K562 (cell line): ENCODE data around the gene AFF3. TPM values are rescaled to one million over a fixed set of nuclear protein-coding genes. Genes with fewer than 3 reads are reported as not detected.

Experiments
- ATAC-seq: fragments of 200-7000 bp; cut with Tn5 transposase; 3 replicates; pipeline ENCODE4 v1.9.1; 2020; ENCODE audit warnings: moderate library complexity
- BruUV-seq: library from RNA; stranded (reverse); fragments of 400-500 nt; replicated peaks from 2 replicates; lab custom pipeline; 2021; lab: Mats Ljungman, UMichigan
- CTCF ChIA-PET: fragments of 300-600 bp; formaldehyde crosslinking; extraction: SDS; loops from one replicate; lab custom pipeline; 2021; ENCODE audit warnings: low intra/inter-chr PET ratio; lab: Yijun Ruan, JAX
- POLR2A ChIA-PET: fragments of 300-600, 350-650 bp; sonication (Branson Sonifier 250); formaldehyde crosslinking; extraction: SDS; loops from one replicate; lab custom pipeline; 2021; ENCODE audit warnings: antibody characterized with exemption, inconsistent platforms; lab: Yijun Ruan, JAX
- DNase-seq, 4 experiments: peaks; one replicate each; pipeline versions ENCODE4 v3.0.0 to v3.0.0-alpha.2; 2011 to 2018; ENCODE audit warnings: low spot score in 3 of 4, mixed read lengths in 3 of 4; ENCODE audit errors: extremely low read depth in 1 of 4
- FAIRE-seq: peaks from 2 replicates; lab custom pipeline; 2011; peaks lifted over from hg19 to GRCh38; lab: Jason Lieb, UNC
- H2AFZ ChIP-seq: 2 replicates; pipeline ENCODE4 v1.6.0; 2011; ENCODE audit warnings: low read depth, low read length, control low read depth, inconsistent platforms
- H3K27ac ChIP-seq: fragments of 200-600 bp; 3 replicates; pipeline ENCODE4 v1.8.0; 2011; ENCODE audit warnings: low read depth, mild to moderate bottlenecking, control low read depth, inconsistent platforms, low read length, moderate library complexity, mixed read lengths; ENCODE audit errors: extremely low read depth
- H3K27me3 ChIP-seq, 2 experiments: fragments of 300-600 bp in 1 of 2; 2 replicates in 1 of 2; 3 replicates in 1 of 2; pipeline versions ENCODE4 v1.6.0 to v1.8.0; 2011; ENCODE audit warnings: inconsistent platforms in 2 of 2, low read length in 2 of 2, mild to moderate bottlenecking in 1 of 2, mixed read lengths in 1 of 2, moderate library complexity in 1 of 2; ENCODE audit not compliant: control insufficient read depth in 2 of 2, insufficient read depth in 2 of 2
- H3K36me3 ChIP-seq: fragments of 300-600 bp; 3 replicates; pipeline ENCODE4 v1.8.0; 2011; ENCODE audit warnings: mild to moderate bottlenecking, low read length, inconsistent platforms; ENCODE audit not compliant: control insufficient read depth, insufficient read depth
- H3K4me1 ChIP-seq, 2 experiments: fragments of 200-600 bp in 1 of 2; replicated peaks in 1 of 2; 2 replicates in 1 of 2; 3 replicates in 1 of 2; pipeline versions ENCODE4 v1.5.1 to v1.8.0; 2011; ENCODE audit warnings: inconsistent platforms in 2 of 2, low read length in 2 of 2, mild to moderate bottlenecking in 1 of 2, mixed read lengths in 1 of 2, moderate library complexity in 1 of 2; ENCODE audit not compliant: control insufficient read depth in 2 of 2, insufficient read depth in 2 of 2
- H3K4me2 ChIP-seq: 2 replicates; pipeline ENCODE4 v1.6.1; 2011; ENCODE audit warnings: low read length, control low read depth, inconsistent platforms, mixed read lengths; ENCODE audit not compliant: insufficient read depth
- H3K4me3 ChIP-seq: fragments of 200-600 bp; sonication (generic), shearing (Covaris generic); 2 replicates; pipeline ENCODE4 v1.5.1; 2016; ENCODE audit warnings: control low read depth, inconsistent platforms
- H3K79me2 ChIP-seq: fragments of 200-600 bp; 3 replicates; pipeline ENCODE4 v1.8.0; 2011; ENCODE audit warnings: low read length, inconsistent platforms; ENCODE audit not compliant: control insufficient read depth, insufficient read depth
- H3K9ac ChIP-seq, 2 experiments: 2 replicates each; pipeline versions ENCODE4 v1.6.0 to v1.6.1; 2011; ENCODE audit warnings: low read depth in 2 of 2, low read length in 2 of 2, control low read depth in 1 of 2, inconsistent platforms in 1 of 2, mild to moderate bottlenecking in 1 of 2, mixed read lengths in 1 of 2; ENCODE audit not compliant: insufficient read depth in 1 of 2
- H3K9me1 ChIP-seq: one replicate; pipeline ENCODE4 v1.6.0; 2011; ENCODE audit warnings: inconsistent platforms, mild to moderate bottlenecking, low read length, moderate library complexity; ENCODE audit not compliant: control insufficient read depth, insufficient read depth
- H3K9me3 ChIP-seq: replicated peaks from 2 replicates; pipeline ENCODE4 v1.5.1; 2011; ENCODE audit warnings: low read depth, low read length, inconsistent platforms; ENCODE audit not compliant: control insufficient read depth, insufficient read depth
- H4K20me1 ChIP-seq: replicated peaks from 2 replicates; pipeline ENCODE4 v1.6.1; 2011; ENCODE audit warnings: low read length, inconsistent platforms, mixed read lengths; ENCODE audit not compliant: control insufficient read depth, insufficient read depth
- BRF2 ChIP-seq: IDR thresholded peaks from 3 replicates; pipeline ENCODE4 v1.6.1; 2011; ENCODE audit warnings: borderline replicate concordance, mild to moderate bottlenecking; ENCODE audit not compliant: insufficient read length, insufficient read depth
- HNRNPLL ChIP-seq: fragments of 200-400 bp; formaldehyde crosslinking; IDR thresholded peaks from 2 replicates; pipeline ENCODE4 v1.6.1; 2017; ENCODE audit warnings: low read length, low read depth, mild to moderate bottlenecking; ENCODE audit not compliant: poor library complexity, severe bottlenecking
- MCM2 ChIP-seq: fragments of 450-650 bp; IDR thresholded peaks from 2 replicates; pipeline ENCODE4 v1.6.1; 2017; ENCODE audit warnings: low read depth, mild to moderate bottlenecking
- MED1 ChIP-seq: sonication (generic); formaldehyde crosslinking; IDR thresholded peaks from 2 replicates; pipeline ENCODE4 v1.8.1; 2023; ENCODE audit warnings: missing genetic modification reagents, borderline replicate concordance
- SIN3A ChIP-seq, 2 experiments: fragments of 150-350 bp in 1 of 2; IDR thresholded peaks; 2 replicates each; pipeline ENCODE4 v1.6.1; 2011 to 2016; ENCODE audit warnings: borderline replicate concordance in 2 of 2, low read depth in 2 of 2, low read length in 2 of 2, mild to moderate bottlenecking in 2 of 2, moderate library complexity in 2 of 2; ENCODE audit not compliant: control insufficient read depth in 1 of 2
- TEAD2 ChIP-seq: fragments of 450-650 bp; IDR thresholded peaks from 2 replicates; pipeline ENCODE4 v1.6.1; 2016; ENCODE audit warnings: missing genetic modification characterization, control low read depth, missing compliant biosample characterization
- ZBTB1 ChIP-seq: sonication (generic); formaldehyde crosslinking; IDR thresholded peaks from 2 replicates; pipeline ENCODE4 v1.8.1; 2023; ENCODE audit warnings: missing genetic modification reagents, low read depth, mild to moderate bottlenecking, borderline replicate concordance
- ZBTB26 ChIP-seq: fragments of 450-650 bp; formaldehyde crosslinking; IDR thresholded peaks from 2 replicates; pipeline ENCODE4 v1.4.0; 2022; ENCODE audit warnings: missing genetic modification characterization
- ZC3H4 ChIP-seq: sonication (generic); formaldehyde crosslinking; IDR thresholded peaks from 2 replicates; pipeline ENCODE4 v1.9.0; 2021; ENCODE audit warnings: missing genetic modification reagents, borderline replicate concordance
- WGBS: fragments of 100-300 bp; shearing (Covaris generic); methylation state at CpG from one replicate; pipeline ENCODE4 v1.1.6; 2016; ENCODE audit warnings: low coverage, mixed read lengths; ENCODE audit not compliant: insufficient coverage; ENCODE audit errors: missing lambda C conversion rate; 5-methylcytosine and 5-hydroxymethylcytosine counted together
- in situ Hi-C: fragments of 300-500 bp; cut with MboI; formaldehyde crosslinking; loops from 4 replicates; pipeline ENCODE4 v1.15.0; 2018; ENCODE audit warnings: inconsistent platforms, mixed read lengths
- intact Hi-C: fragments of 100-400 bp; cut with micrococcal nuclease; formaldehyde crosslinking; loops from 2 replicates; pipeline ENCODE4 v1.14.2; 2022
- polyA plus RNA-seq, 8 experiments: library from polyadenylated mRNA; depleted of rRNA in 4 of 8; stranded (reverse) in 5 of 8; unstranded in 3 of 8; fragments of >200 nt; fragmentation: Nextera tagmentation in 2 of 8; fragmentation: Illumina TruSeq in 1 of 8; extraction: Ambion mirVana in 2 of 8; extraction: Trizol in 1 of 8; gene quantifications; 2 replicates each; pipeline versions ENCODE4 v1.2.1 to v1.2.3, GENCODE V29; 2011 to 2014; ENCODE audit warnings: inconsistent platforms in 1 of 8, missing spikeins in 1 of 8
- total RNA-seq, 7 experiments: library from RNA; depleted of rRNA in 6 of 7; stranded (reverse); fragments of >200 nt in 6 of 7; fragmentation: Illumina TruSeq in 2 of 7; extraction: Trizol in 2 of 7; gene quantifications; 2 replicates each; pipeline versions ENCODE4 v1.2.1 to v1.2.3, GENCODE V29; 2011 to 2021; ENCODE audit warnings: low replicate concordance in 1 of 7

AFF3 gene
- total and polyA plus RNA-seq, 9 of the 15 experiments (the other 6 are each of a cell fraction or from before 2014, with no cell fraction given) = 0.02 to 0.11 TPM; not detected in 7

- 2% methylated on average over 12 of the region's 12 CpGs for WGBS
- no TSS peak for BruUV-seq
Measured at GRCh38 chr2:100105678-100106054, 36.7 kb downstream of the AFF3 start.

More at GRCh38 chr2:100105678-100106054, 36.7 kb downstream of the AFF3 start:
- ChIA-PET CTCF (no interaction called here), POLR2A (no interaction called here)
- Histone ChIP-seq H3K9me3 (no peaks in the 10 kb centered on the region), H3K27me3 (peaks cover 8 to 28% of the 10 kb centered on the region in 2 experiments; a peak in 3 of 5 replicates), H3K27ac (no peak overlapping the region), H4K20me1 (no peaks in the 10 kb centered on the region), H3K36me3 (no peaks in the 10 kb centered on the region), H2AFZ (no peak overlapping the region), H3K4me2 (no peak overlapping the region), H3K4me1 (no peaks in the 10 kb centered on the region), H3K4me3 (no peak overlapping the region), H3K79me2 (no peaks in the 10 kb centered on the region), H3K9ac (no peak overlapping the region), H3K9me1 (no peaks in the 10 kb centered on the region)
- in situ Hi-C loops = no loop called here
- no peak for TF ChIP-seq ZBTB26 (CRISPR knock-in tag)
- no peak for TF ChIP-seq HNRNPLL
- no peak for TF ChIP-seq ZC3H4 (CRISPR knock-in tag)
- TF ChIP-seq ZBTB1 = no peak
- TF ChIP-seq TEAD2 (tag) = no peak
- no peak for TF ChIP-seq SIN3A (IDR thresholded peaks at IDR 0.05; ENCODE audit: borderline replicate concordance in 2 of 2, control insufficient read depth in 1 of 2, low read depth in 2 of 2, low read length in 2 of 2)
- no peak for TF ChIP-seq MED1 (CRISPR knock-in tag)
- no peak for TF ChIP-seq MCM2
- no peak for TF ChIP-seq BRF2
- intact Hi-C loops = no loop called here
- no peak for ATAC-seq
- no peak for DNase-seq
- FAIRE-seq = no peak
